GM18505 (cell line): ENCODE results near the gene FSIP1.

Experiments
- ATAC-seq: cut with Tn5 transposase; IDR thresholded peaks from one replicate; pipeline ENCODE4 v1.9.1; 2021; ENCODE audit not compliant: unreplicated experiment
- POLR2A ChIP-seq: IDR thresholded peaks from 4 replicates; pipeline ENCODE4 v1.6.1; 2011; ENCODE audit warnings: borderline replicate concordance; ENCODE audit not compliant: insufficient read depth, insufficient read length; ENCODE audit errors: extremely low read depth

Gene FSIP1

GRCh38 chr15:39575180-39575579, 207.5 kb downstream of the FSIP1 start:
- TF ChIP-seq POLR2A: no peak
- no peak for ATAC-seq

- ATAC-seq: no peak
- no peak for TF ChIP-seq POLR2A
Measured at GRCh38 chr15:39574427-39574826, 208.2 kb downstream of the FSIP1 start.

DNA sequence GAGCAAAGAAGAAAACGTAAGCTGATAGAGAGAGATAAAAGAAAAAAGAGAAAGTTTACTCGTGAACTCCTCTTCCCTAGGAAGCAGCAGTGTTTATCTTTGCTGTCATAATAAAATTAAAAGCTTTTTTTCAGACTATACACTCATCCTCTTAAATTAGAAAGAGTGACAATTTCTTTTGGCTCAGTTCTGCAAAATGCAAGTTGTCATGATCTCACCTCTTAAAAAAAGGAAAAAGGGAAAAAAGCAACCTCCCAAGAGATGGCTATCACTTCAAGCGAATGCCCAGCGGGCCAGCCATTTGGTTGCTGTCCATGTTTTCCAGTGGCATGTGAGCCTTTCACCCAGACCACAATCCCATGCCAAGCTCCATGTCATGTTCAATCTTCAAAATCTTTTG, 208.8 kb downstream of the FSIP1 start:
- no peak for ATAC-seq
- no peak for TF ChIP-seq POLR2A

DNA sequence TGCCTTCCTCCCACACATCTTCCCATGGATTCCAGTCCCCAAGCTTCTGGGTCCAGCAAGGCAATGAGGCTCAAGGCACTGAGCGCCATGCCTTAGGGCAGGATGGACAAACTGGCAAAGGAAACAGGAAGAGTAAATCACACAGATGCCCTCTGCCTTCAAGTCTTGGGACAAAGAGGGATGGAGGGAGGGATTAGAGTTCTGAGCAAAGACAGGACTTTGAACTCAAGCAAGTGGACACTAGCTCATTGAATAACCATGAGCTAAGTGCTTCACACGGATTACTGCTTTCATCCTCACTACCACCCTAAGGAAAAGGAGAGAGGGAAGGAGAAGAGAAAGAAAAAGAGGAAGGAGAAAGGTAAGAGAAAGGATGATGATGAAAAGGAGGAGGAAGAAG, 209.4 kb downstream of the FSIP1 start:
- no peak for TF ChIP-seq POLR2A
- ATAC-seq: no peak

DNA sequence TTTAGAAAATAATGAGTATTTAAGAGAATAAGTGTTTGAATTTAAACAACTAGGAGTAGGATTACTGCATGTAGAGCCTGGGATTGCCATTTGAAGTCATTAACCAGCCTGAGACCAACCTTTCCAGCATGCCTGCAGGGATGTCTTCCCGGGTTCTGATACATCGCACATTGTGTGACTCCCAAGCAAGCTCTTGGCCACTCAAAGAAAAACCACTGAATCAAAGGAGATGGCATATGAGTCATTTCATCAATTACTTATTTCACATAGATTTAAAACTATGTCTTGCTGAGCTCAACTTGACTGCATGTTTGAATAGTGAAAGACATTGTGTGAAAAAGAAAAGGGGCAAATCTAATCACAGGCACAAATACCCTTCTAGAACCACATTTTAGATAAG, 216.8 kb downstream of the FSIP1 start:
- no peak for TF ChIP-seq POLR2A
- ATAC-seq: no peak

DNA sequence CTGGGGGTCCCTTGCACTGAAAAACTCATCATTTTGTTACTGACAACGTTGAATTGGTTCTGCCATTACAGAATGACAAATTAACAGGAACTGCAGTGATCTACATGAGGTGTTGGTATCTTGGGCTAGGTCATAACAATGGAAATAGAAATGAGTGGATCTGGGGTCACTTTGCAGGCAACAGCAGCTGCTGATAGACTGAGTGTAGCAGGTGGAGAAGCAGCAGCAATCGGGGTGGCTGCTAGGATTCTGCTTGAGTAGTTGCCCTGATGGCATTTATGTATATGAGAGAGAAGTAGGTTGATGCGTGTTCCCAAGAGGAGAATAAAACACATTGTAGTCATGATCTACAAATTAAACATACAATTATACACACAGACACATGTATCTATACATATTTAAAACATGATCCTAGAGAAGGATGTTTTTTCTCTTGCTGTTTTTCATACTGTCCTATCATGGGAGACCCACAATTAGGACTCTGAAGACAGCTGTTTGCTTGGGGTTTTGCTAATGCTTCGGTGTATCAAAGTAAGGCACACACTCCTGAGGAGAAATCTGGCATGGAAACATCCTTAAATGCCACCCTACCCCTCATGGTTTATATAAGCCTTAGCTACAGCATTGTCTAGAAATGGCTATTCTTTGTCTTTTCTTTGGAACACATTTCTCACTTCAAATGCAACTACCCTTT, 217.5 kb downstream of the FSIP1 start:
- ATAC-seq: no peak
- no peak for TF ChIP-seq POLR2A

GRCh38 chr15:39558421-39558820, 224.2 kb downstream of the FSIP1 start:
- ATAC-seq: no peak
- no peak for TF ChIP-seq POLR2A

- ATAC-seq: no peak
- TF ChIP-seq POLR2A: no peak
Measured at GRCh38 chr15:39556461-39556860, 226.2 kb downstream of the FSIP1 start.

- TF ChIP-seq POLR2A: no peak
- no peak for ATAC-seq
Measured at GRCh38 chr15:39555885-39556284, 226.8 kb downstream of the FSIP1 start.

GRCh38 chr15:39554746-39555387, 227.8 kb downstream of the FSIP1 start:
- TF ChIP-seq POLR2A: no peak
- no peak for ATAC-seq

GRCh38 chr15:39553947-39554693, 228.5 kb downstream of the FSIP1 start:
- ATAC-seq: no peak

GRCh38 chr15:39552556-39552955, 230.1 kb downstream of the FSIP1 start:
- ATAC-seq: no peak
- TF ChIP-seq POLR2A: no peak

More at GRCh38 chr15:39553947-39554693, 228.5 kb downstream of the FSIP1 start:
- no peak for TF ChIP-seq POLR2A

- TF ChIP-seq POLR2A: no peak
- ATAC-seq: no peak
Measured at GRCh38 chr15:39551476-39551875, 231.2 kb downstream of the FSIP1 start.
